GM23338 (cell line): ENCODE data around the gene RAD51C. TPM values are rescaled to one million over a fixed set of nuclear protein-coding genes. Genes with fewer than 3 reads are reported as not detected.

ENCODE experiments used
- ATAC-seq: fragments of 200-7000 bp; cut with Tn5 transposase; 3 replicates; pipeline ENCODE4 v1.9.1; 2020
- DNase-seq: peaks from one replicate; pipeline ENCODE4 v3.0.0-alpha.2; 2015; ENCODE audit warnings: low spot score
- H2AFZ ChIP-seq: fragments of 200-600 bp; sonication (generic); 2 replicates; pipeline ENCODE4 v1.8.0; 2016; ENCODE audit warnings: antibody characterized with exemption, mild to moderate bottlenecking, moderate library complexity
- H3F3A ChIP-seq: fragments of 200-600 bp; sonication (generic); replicated peaks from 2 replicates; pipeline ENCODE4 v1.8.0; 2017; ENCODE audit warnings: antibody characterized with exemption, mixed run types, low read depth
- H3K27ac ChIP-seq: fragments of 200-600 bp; sonication (generic); 2 replicates; pipeline ENCODE4 v1.6.1; 2016; ENCODE audit warnings: low read depth
- H3K27me3 ChIP-seq: fragments of 200-600 bp; sonication (generic); 2 replicates; pipeline ENCODE4 v1.8.0; 2016; ENCODE audit warnings: mild to moderate bottlenecking, mixed run types, moderate library complexity; ENCODE audit not compliant: insufficient read depth
- H3K36me3 ChIP-seq: fragments of 200-600 bp; sonication (generic); 2 replicates; pipeline ENCODE4 v1.8.0; 2016; ENCODE audit warnings: mild to moderate bottlenecking; ENCODE audit not compliant: insufficient read depth
- H3K4me1 ChIP-seq: fragments of 200-600 bp; sonication (generic); 2 replicates; pipeline ENCODE4 v1.8.0; 2016; ENCODE audit warnings: mild to moderate bottlenecking, moderate library complexity; ENCODE audit not compliant: insufficient read depth
- H3K4me2 ChIP-seq: fragments of 200-600 bp; sonication (generic); 2 replicates; pipeline ENCODE4 v1.7.1; 2017; ENCODE audit warnings: mixed run types
- H3K4me3 ChIP-seq: fragments of 200-600 bp; sonication (generic); 2 replicates; pipeline ENCODE4 v1.6.1; 2016; ENCODE audit warnings: mixed run types
- H3K79me2 ChIP-seq: fragments of 200-600 bp; sonication (generic); replicated peaks from 2 replicates; pipeline ENCODE4 v1.8.0; 2017; ENCODE audit warnings: mild to moderate bottlenecking; ENCODE audit not compliant: insufficient read depth
- H3K9me2 ChIP-seq: fragments of 200-600 bp; sonication (generic); 2 replicates; pipeline ENCODE4 v1.8.0; 2017; ENCODE audit not compliant: insufficient read depth
- H4K20me1 ChIP-seq: fragments of 200-600 bp; sonication (generic); replicated peaks from 2 replicates; pipeline ENCODE4 v1.8.0; 2017; ENCODE audit warnings: mild to moderate bottlenecking; ENCODE audit not compliant: insufficient read depth
- H3K27ac Mint-ChIP-seq: 2 replicates; pipeline ENCODE4 v1.8.0; 2020; ENCODE audit warnings: inconsistent platforms, mild to moderate bottlenecking, moderate library complexity, mixed read lengths
- H3K27me3 Mint-ChIP-seq: 3 replicates; pipeline ENCODE4 v1.8.0; 2022; ENCODE audit warnings: low read depth, mild to moderate bottlenecking, moderate library complexity, mixed read lengths, inconsistent platforms; ENCODE audit not compliant: insufficient read depth, poor library complexity
- H3K36me3 Mint-ChIP-seq: 3 replicates; pipeline ENCODE4 v1.8.0; 2021; ENCODE audit warnings: low read depth, mild to moderate bottlenecking, inconsistent platforms, moderate library complexity, mixed read lengths
- H3K4me1 Mint-ChIP-seq: 3 replicates; pipeline ENCODE4 v1.8.0; 2020; ENCODE audit warnings: mild to moderate bottlenecking, inconsistent platforms, mixed read lengths
- H3K4me3 Mint-ChIP-seq: 3 replicates; pipeline ENCODE4 v1.8.0; 2021; ENCODE audit warnings: moderate library complexity, mild to moderate bottlenecking, inconsistent platforms, mixed read lengths
- H3K9me3 Mint-ChIP-seq: 3 replicates; pipeline ENCODE4 v1.8.0; 2020; ENCODE audit warnings: moderate library complexity, mild to moderate bottlenecking, inconsistent platforms, mixed read lengths
- CREB1 ChIP-seq: fragments of 250-450 bp; sonication (Bioruptor Pico); IDR thresholded peaks from 2 replicates; pipeline ENCODE4 v1.5.0; 2020; ENCODE audit warnings: low read depth, mild to moderate bottlenecking, moderate library complexity
- EZH2 ChIP-seq: fragments of 200-600 bp; sonication (generic); IDR thresholded peaks from one replicate; pipeline ENCODE4 v1.8.0; 2017; ENCODE audit warnings: antibody characterized with exemption, mild to moderate bottlenecking, low read depth; ENCODE audit not compliant: unreplicated experiment
- EZH2phosphoT487 ChIP-seq: fragments of 200-600 bp; sonication (generic); IDR thresholded peaks from one replicate; pipeline ENCODE4 v1.8.1; 2018; ENCODE audit warnings: antibody characterized with exemption; ENCODE audit not compliant: unreplicated experiment
- JUNB ChIP-seq: IDR thresholded peaks from one replicate; pipeline ENCODE4 v1.6.1; 2016; ENCODE audit warnings: antibody characterized with exemption; ENCODE audit not compliant: unreplicated experiment
- NANOG ChIP-seq: IDR thresholded peaks from 2 replicates; pipeline ENCODE4 v1.6.1; 2016; ENCODE audit warnings: antibody characterized with exemption, borderline replicate concordance
- POLR2AphosphoS5 ChIP-seq: IDR thresholded peaks from 2 replicates; pipeline ENCODE4 v1.6.1; 2016; ENCODE audit warnings: antibody characterized with exemption, low read depth
- STAT1 ChIP-seq: IDR thresholded peaks from one replicate; pipeline ENCODE4 v1.6.1; 2016; ENCODE audit warnings: antibody characterized with exemption; ENCODE audit not compliant: unreplicated experiment
- ZNF114 ChIP-seq: fragments of 250-450 bp; sonication (Bioruptor Pico); IDR thresholded peaks from 2 replicates; pipeline ENCODE4 v1.5.0; 2020; ENCODE audit warnings: mild to moderate bottlenecking, moderate library complexity
- ZNF331 ChIP-seq: fragments of 250-450 bp; sonication (Bioruptor Pico); IDR thresholded peaks from 2 replicates; pipeline ENCODE4 v1.5.0; 2020; ENCODE audit warnings: low read depth, mild to moderate bottlenecking, moderate library complexity
- polyA plus RNA-seq: library from polyadenylated mRNA; unstranded; fragments of >200 nt; fragmentation: Nextera tagmentation; extraction: Ambion mirVana; gene quantifications from 2 replicates; pipeline ENCODE4 v1.2.1, GENCODE V29; 2016
- total RNA-seq: library from RNA; depleted of rRNA; stranded (reverse); fragments of >200 nt; shearing (Covaris generic); gene quantifications from 2 replicates; pipeline ENCODE4 v1.2.3, GENCODE V29; 2014
- TF ChIP-seq, protein P1 (sequence below): IDR thresholded peaks from one replicate; pipeline ENCODE4 v1.6.1; 2018; ENCODE audit warnings: antibody characterized with exemption; ENCODE audit not compliant: unreplicated experiment
- TF ChIP-seq, protein P2 (sequence below): fragments of 250-450 bp; sonication (Bioruptor Pico); IDR thresholded peaks from 2 replicates; pipeline ENCODE4 v1.5.0; 2020; ENCODE audit warnings: mild to moderate bottlenecking, moderate library complexity
- TF ChIP-seq, protein P3 (sequence below), 2 experiments: fragments of 200-600 bp in 1 of 2; sonication (generic) in 1 of 2; conservative IDR thresholded peaks; 2 replicates each; pipeline versions ENCODE4 v1.5.1 to v1.6.1; 2016 to 2017; ENCODE audit warnings: antibody characterized with exemption in 2 of 2, low read depth in 2 of 2, mild to moderate bottlenecking in 2 of 2, moderate library complexity in 1 of 2
- TF ChIP-seq, protein P4 (sequence below): IDR thresholded peaks from 2 replicates; pipeline ENCODE4 v1.6.1; 2016; ENCODE audit warnings: antibody characterized with exemption

RAD51C gene
- total and polyA plus RNA-seq, 2 experiments from 2014 or later: 9.3 to 33.6 TPM

DNA sequence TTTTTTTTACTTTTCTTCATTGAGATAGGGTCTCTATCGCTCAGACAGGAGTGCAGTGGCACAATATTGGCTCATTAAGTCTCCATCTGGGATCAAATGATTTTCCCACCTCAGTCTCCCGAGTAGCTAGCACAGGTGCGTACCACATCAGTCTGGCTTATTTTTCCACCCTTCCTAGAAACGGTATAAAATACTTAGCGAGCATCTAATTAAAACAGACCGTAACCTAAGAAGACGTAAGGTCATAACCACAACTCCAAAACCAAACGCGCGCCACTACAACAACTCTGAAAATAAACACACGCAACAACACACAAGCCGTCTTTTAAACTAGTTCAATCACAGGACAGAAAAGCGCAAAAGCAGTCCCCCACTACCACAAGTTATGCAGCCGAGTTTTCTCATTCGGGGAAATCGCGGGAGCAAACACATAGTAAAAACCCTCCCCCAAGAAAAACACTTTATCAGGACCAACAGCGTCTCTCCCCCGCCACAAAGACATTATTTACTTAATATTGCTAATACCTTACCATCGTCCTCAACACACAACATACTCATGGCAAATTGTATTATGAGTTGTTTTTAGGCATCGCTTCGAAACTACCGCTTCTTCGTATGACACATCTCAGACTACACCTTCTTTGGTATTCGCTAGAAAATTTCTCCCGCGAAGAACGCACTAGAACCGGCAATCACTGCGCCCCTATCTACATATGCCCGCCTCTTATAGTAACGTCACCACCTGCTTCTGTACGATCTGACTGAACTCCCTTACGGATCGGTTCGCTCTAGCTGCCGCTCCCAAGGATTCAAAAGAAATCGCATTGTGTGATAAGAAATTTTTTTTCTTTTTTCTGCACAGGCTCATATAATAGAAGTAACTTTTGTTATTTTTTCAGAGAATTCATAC is 33.3 kb upstream of the RAD51C start:
- no peaks in the 10 kb centered on the region for H3K36me3 ChIP-seq

More for the DNA sequence above, 33.3 kb upstream of the RAD51C start:
- peak overlapping the region; percentile 100 for H3K27ac Mint-ChIP-seq
- Histone ChIP-seq H3K4me3 (peak overlapping the region; percentile 46), H2AFZ (no peak overlapping the region), H4K20me1 (no peaks in the 10 kb centered on the region), H3K4me1 (peaks cover 13% of the 10 kb centered on the region), H3F3A (0 out of 2 replicates have a peak, but pooled peaks cover 6% of the 10 kb centered on the region), H3K79me2 (no peaks in the 10 kb centered on the region), H3K27me3 (no peaks in the 10 kb centered on the region), H3K4me2 (peak overlapping the region; percentile 65), H3K9me2 (no peaks in the 10 kb centered on the region), H3K27ac (peak overlapping the region; percentile 90)
- peak; percentile 100 for TF ChIP-seq POLR2AphosphoS5
- TF ChIP-seq, protein P1, sequence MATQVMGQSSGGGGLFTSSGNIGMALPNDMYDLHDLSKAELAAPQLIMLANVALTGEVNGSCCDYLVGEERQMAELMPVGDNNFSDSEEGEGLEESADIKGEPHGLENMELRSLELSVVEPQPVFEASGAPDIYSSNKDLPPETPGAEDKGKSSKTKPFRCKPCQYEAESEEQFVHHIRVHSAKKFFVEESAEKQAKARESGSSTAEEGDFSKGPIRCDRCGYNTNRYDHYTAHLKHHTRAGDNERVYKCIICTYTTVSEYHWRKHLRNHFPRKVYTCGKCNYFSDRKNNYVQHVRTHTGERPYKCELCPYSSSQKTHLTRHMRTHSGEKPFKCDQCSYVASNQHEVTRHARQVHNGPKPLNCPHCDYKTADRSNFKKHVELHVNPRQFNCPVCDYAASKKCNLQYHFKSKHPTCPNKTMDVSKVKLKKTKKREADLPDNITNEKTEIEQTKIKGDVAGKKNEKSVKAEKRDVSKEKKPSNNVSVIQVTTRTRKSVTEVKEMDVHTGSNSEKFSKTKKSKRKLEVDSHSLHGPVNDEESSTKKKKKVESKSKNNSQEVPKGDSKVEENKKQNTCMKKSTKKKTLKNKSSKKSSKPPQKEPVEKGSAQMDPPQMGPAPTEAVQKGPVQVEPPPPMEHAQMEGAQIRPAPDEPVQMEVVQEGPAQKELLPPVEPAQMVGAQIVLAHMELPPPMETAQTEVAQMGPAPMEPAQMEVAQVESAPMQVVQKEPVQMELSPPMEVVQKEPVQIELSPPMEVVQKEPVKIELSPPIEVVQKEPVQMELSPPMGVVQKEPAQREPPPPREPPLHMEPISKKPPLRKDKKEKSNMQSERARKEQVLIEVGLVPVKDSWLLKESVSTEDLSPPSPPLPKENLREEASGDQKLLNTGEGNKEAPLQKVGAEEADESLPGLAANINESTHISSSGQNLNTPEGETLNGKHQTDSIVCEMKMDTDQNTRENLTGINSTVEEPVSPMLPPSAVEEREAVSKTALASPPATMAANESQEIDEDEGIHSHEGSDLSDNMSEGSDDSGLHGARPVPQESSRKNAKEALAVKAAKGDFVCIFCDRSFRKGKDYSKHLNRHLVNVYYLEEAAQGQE: no peak
- TF ChIP-seq, protein P2, sequence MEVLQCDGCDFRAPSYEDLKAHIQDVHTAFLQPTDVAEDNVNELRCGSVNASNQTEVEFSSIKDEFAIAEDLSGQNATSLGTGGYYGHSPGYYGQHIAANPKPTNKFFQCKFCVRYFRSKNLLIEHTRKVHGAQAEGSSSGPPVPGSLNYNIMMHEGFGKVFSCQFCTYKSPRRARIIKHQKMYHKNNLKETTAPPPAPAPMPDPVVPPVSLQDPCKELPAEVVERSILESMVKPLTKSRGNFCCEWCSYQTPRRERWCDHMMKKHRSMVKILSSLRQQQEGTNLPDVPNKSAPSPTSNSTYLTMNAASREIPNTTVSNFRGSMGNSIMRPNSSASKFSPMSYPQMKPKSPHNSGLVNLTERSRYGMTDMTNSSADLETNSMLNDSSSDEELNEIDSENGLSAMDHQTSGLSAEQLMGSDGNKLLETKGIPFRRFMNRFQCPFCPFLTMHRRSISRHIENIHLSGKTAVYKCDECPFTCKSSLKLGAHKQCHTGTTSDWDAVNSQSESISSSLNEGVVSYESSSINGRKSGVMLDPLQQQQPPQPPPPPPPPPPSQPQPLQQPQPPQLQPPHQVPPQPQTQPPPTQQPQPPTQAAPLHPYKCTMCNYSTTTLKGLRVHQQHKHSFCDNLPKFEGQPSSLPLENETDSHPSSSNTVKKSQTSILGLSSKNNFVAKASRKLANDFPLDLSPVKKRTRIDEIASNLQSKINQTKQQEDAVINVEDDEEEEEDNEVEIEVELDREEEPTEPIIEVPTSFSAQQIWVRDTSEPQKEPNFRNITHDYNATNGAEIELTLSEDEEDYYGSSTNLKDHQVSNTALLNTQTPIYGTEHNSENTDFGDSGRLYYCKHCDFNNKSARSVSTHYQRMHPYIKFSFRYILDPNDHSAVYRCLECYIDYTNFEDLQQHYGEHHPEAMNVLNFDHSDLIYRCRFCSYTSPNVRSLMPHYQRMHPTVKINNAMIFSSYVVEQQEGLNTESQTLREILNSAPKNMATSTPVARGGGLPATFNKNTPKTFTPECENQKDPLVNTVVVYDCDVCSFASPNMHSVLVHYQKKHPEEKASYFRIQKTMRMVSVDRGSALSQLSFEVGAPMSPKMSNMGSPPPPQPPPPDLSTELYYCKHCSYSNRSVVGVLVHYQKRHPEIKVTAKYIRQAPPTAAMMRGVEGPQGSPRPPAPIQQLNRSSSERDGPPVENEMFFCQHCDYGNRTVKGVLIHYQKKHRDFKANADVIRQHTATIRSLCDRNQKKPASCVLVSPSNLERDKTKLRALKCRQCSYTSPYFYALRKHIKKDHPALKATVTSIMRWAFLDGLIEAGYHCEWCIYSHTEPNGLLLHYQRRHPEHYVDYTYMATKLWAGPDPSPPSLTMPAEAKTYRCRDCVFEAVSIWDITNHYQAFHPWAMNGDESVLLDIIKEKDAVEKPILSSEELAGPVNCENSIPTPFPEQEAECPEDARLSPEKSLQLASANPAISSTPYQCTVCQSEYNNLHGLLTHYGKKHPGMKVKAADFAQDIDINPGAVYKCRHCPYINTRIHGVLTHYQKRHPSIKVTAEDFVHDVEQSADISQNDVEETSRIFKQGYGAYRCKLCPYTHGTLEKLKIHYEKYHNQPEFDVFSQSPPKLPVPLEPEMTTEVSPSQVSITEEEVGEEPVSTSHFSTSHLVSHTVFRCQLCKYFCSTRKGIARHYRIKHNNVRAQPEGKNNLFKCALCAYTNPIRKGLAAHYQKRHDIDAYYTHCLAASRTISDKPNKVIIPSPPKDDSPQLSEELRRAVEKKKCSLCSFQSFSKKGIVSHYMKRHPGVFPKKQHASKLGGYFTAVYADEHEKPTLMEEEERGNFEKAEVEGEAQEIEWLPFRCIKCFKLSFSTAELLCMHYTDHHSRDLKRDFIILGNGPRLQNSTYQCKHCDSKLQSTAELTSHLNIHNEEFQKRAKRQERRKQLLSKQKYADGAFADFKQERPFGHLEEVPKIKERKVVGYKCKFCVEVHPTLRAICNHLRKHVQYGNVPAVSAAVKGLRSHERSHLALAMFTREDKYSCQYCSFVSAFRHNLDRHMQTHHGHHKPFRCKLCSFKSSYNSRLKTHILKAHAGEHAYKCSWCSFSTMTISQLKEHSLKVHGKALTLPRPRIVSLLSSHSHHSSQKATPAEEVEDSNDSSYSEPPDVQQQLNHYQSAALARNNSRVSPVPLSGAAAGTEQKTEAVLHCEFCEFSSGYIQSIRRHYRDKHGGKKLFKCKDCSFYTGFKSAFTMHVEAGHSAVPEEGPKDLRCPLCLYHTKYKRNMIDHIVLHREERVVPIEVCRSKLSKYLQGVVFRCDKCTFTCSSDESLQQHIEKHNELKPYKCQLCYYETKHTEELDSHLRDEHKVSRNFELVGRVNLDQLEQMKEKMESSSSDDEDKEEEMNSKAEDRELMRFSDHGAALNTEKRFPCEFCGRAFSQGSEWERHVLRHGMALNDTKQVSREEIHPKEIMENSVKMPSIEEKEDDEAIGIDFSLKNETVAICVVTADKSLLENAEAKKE: peak; percentile 54; the same call in 1 of the 2 replicates
- TF ChIP-seq EZH2: no peak
- no peak for TF ChIP-seq ZNF114 (CRISPR knock-in tag)
- peak; percentile 85 for TF ChIP-seq CREB1
- no peak for TF ChIP-seq EZH2phosphoT487
- TF ChIP-seq NANOG: peak; percentile 38; the same call in 1 of the 2 replicates
- TF ChIP-seq JUNB: no peak
- TF ChIP-seq STAT1: no peak
- peak; percentile 66 for TF ChIP-seq ZNF331 (CRISPR knock-in tag)
- TF ChIP-seq, protein P3, sequence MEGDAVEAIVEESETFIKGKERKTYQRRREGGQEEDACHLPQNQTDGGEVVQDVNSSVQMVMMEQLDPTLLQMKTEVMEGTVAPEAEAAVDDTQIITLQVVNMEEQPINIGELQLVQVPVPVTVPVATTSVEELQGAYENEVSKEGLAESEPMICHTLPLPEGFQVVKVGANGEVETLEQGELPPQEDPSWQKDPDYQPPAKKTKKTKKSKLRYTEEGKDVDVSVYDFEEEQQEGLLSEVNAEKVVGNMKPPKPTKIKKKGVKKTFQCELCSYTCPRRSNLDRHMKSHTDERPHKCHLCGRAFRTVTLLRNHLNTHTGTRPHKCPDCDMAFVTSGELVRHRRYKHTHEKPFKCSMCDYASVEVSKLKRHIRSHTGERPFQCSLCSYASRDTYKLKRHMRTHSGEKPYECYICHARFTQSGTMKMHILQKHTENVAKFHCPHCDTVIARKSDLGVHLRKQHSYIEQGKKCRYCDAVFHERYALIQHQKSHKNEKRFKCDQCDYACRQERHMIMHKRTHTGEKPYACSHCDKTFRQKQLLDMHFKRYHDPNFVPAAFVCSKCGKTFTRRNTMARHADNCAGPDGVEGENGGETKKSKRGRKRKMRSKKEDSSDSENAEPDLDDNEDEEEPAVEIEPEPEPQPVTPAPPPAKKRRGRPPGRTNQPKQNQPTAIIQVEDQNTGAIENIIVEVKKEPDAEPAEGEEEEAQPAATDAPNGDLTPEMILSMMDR (conservative IDR thresholded peaks at IDR 0.05; ENCODE audit: low read depth in 2 of 2): no peak
- TF ChIP-seq, protein P4, sequence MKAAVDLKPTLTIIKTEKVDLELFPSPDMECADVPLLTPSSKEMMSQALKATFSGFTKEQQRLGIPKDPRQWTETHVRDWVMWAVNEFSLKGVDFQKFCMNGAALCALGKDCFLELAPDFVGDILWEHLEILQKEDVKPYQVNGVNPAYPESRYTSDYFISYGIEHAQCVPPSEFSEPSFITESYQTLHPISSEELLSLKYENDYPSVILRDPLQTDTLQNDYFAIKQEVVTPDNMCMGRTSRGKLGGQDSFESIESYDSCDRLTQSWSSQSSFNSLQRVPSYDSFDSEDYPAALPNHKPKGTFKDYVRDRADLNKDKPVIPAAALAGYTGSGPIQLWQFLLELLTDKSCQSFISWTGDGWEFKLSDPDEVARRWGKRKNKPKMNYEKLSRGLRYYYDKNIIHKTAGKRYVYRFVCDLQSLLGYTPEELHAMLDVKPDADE: peak; percentile 92
- no peaks in the 10 kb centered on the region for H3K36me3 Mint-ChIP-seq
- H3K4me1 Mint-ChIP-seq: peaks cover 11% of the 10 kb centered on the region
- H3K27me3 Mint-ChIP-seq: peaks cover 11% of the 10 kb centered on the region
- peak overlapping the region; percentile 73 for H3K4me3 Mint-ChIP-seq
- H3K9me3 Mint-ChIP-seq: peaks cover 14% of the 10 kb centered on the region
- ATAC-seq (peak; percentile 82), DNase-seq (peak; percentile 89)
